AG10803 (cell line): Measurements from ENCODE around the gene SLC30A2.

Source experiments
- DNase-seq: peaks from one replicate; pipeline ENCODE4 v3.0.0; 2010; ENCODE audit warnings: low read depth
- H3K4me3 ChIP-seq: 2 replicates; pipeline ENCODE4 v1.5.1; 2011; ENCODE audit warnings: mild to moderate bottlenecking, low read length, control low read depth
- CTCF ChIP-seq: conservative IDR thresholded peaks from 2 replicates; pipeline ENCODE4 v1.5.1; 2011; ENCODE audit warnings: mild to moderate bottlenecking, low read length, control low read depth, inconsistent platforms

Gene SLC30A2

GRCh38 chr1:26041401-26041800, 4.5 kb downstream of the SLC30A2 start:
- no peak for TF ChIP-seq CTCF
- no peak for DNase-seq
- no peak overlapping the region for H3K4me3 ChIP-seq

- no peak overlapping the region for H3K4me3 ChIP-seq
- TF ChIP-seq CTCF = no peak
- no peak for DNase-seq
Measured at GRCh38 chr1:26038904-26039303, 7.0 kb downstream of the SLC30A2 start.

- DNase-seq = no peak
- no peak overlapping the region for H3K4me3 ChIP-seq
- no peak for TF ChIP-seq CTCF
Measured at GRCh38 chr1:26038477-26038876, 7.4 kb downstream of the SLC30A2 start.

GRCh38 chr1:26037904-26038303, 8.0 kb downstream of the SLC30A2 start:
- DNase-seq = no peak
- H3K4me3 ChIP-seq = no peak overlapping the region
- no peak for TF ChIP-seq CTCF

- no peak for DNase-seq
- no peak for TF ChIP-seq CTCF
- H3K4me3 ChIP-seq = no peak overlapping the region
Measured at GRCh38 chr1:26036756-26037281, 9.1 kb downstream of the SLC30A2 start.

GRCh38 chr1:26035959-26036755, 9.8 kb downstream of the SLC30A2 start:
- peak; percentile 84 for TF ChIP-seq CTCF
- peak overlapping the region; percentile 90 for H3K4me3 ChIP-seq
- DNase-seq = peak; percentile 54

- TF ChIP-seq CTCF = peak; percentile 4; the same call in 1 of the 2 replicates
- peak; percentile 85 for DNase-seq
- H3K4me3 ChIP-seq = peak overlapping the region; percentile 90
Measured at GRCh38 chr1:26035203-26035958, 10.5 kb downstream of the SLC30A2 start.
